Measurements from ENCODE around the gene TMEM42. TPM values are rescaled to one million over a fixed set of nuclear protein-coding genes. Genes with fewer than 3 reads are reported as not detected.

The TMEM42 gene
- total and polyA plus RNA-seq, 2 experiments from 2014 or later = 7.4 to 13.3 TPM

- TF ChIP-seq REST (IDR thresholded peaks at IDR 0.05; ENCODE audit: unreplicated experiment) = no peak
- no peak for TF ChIP-seq ZNF331 (CRISPR knock-in tag; IDR thresholded peaks at IDR 0.05; ENCODE audit: low read depth)
- TF ChIP-seq ZNF114 (CRISPR knock-in tag; IDR thresholded peaks at IDR 0.05) = no peak
- no peak for TF ChIP-seq JUNB (IDR thresholded peaks at IDR 0.05; ENCODE audit: unreplicated experiment)
- TF ChIP-seq ETS1 (IDR thresholded peaks at IDR 0.05) = no peak
- no peak for TF ChIP-seq CTCF (conservative IDR thresholded peaks at IDR 0.05; ENCODE audit: low read depth in 2 of 2)
- no peak for TF ChIP-seq POLR2AphosphoS5 (IDR thresholded peaks at IDR 0.05; ENCODE audit: low read depth)
Measured at GRCh38 chr3:44883999-44884431, 22.3 kb downstream of the TMEM42 start (continued).

GRCh38 chr3:44885618-44886017 lies 23.9 kb downstream of the TMEM42 start:
- peaks cover 10% of the 10 kb centered on the region for H3K9me2 ChIP-seq (ENCODE audit: insufficient read depth)
- H3K79me2 ChIP-seq (replicated peaks; ENCODE audit: insufficient read depth) = no peaks in the 10 kb centered on the region
- Mint-ChIP-seq H3K27me3 (ENCODE audit: insufficient read depth, low read depth, poor library complexity) (peaks cover 5% of the 10 kb centered on the region), H3K9me3 (peaks cover 9% of the 10 kb centered on the region; the same call in 2 of the 3 replicates), H3K4me3 (no peak overlapping the region), H3K4me1 (peaks cover 24% of the 10 kb centered on the region), H3K27ac (no peak overlapping the region), H3K36me3 (ENCODE audit: low read depth) (no peaks in the 10 kb centered on the region)
- H3F3A ChIP-seq (replicated peaks; ENCODE audit: low read depth) = no peaks in the 10 kb centered on the region
- ATAC-seq = no peak
- no peaks in the 10 kb centered on the region for H3K36me3 ChIP-seq (ENCODE audit: insufficient read depth)
- no peak for DNase-seq (ENCODE audit: low spot score)
- H3K4me2 ChIP-seq = no peak overlapping the region
- no peak overlapping the region for H3K4me3 ChIP-seq
- H3K27ac ChIP-seq (ENCODE audit: low read depth) = no peak overlapping the region
- H4K20me1 ChIP-seq (replicated peaks; ENCODE audit: insufficient read depth) = no peaks in the 10 kb centered on the region
- H2AFZ ChIP-seq = no peak overlapping the region; the same call in 1 of the 2 replicates
- H3K4me1 ChIP-seq (ENCODE audit: insufficient read depth) = peaks cover 9% of the 10 kb centered on the region
- H3K27me3 ChIP-seq (ENCODE audit: insufficient read depth) = no peaks in the 10 kb centered on the region
- TF ChIP-seq EZH2 (IDR thresholded peaks at IDR 0.05; ENCODE audit: low read depth, unreplicated experiment) (no peak), JUNB (IDR thresholded peaks at IDR 0.05; ENCODE audit: unreplicated experiment) (no peak), STAT1 (IDR thresholded peaks at IDR 0.05; ENCODE audit: unreplicated experiment) (no peak), POLR2AphosphoS5 (IDR thresholded peaks at IDR 0.05; ENCODE audit: low read depth) (no peak), ETS1 (IDR thresholded peaks at IDR 0.05) (no peak), ZNF462 (CRISPR knock-in tag; IDR thresholded peaks at IDR 0.05) (no peak), CREB1 (CRISPR knock-in tag; IDR thresholded peaks at IDR 0.05; ENCODE audit: low read depth) (no peak), ZNF114 (CRISPR knock-in tag; IDR thresholded peaks at IDR 0.05) (no peak)

Data from GM23338 (cell line).